ENCODE data around the gene SERPINA3. TPM values are rescaled to one million over a fixed set of nuclear protein-coding genes. Genes with fewer than 3 reads are reported as not detected.

The SERPINA3 gene
- total and polyA plus RNA-seq, 7 donors = 2.3 to 233 (median 94.5) TPM

- Histone ChIP-seq H3K27ac (no peak overlapping the region), H3K27me3 (no peaks in the 10 kb centered on the region), H3K4me3 (no peak overlapping the region), H3K9me3 (peaks cover 0 to 6% (median 5%) of the 10 kb centered on the region in 4 donors), H3K4me1 (no peaks in the 10 kb centered on the region), H3K36me3 (no peaks in the 10 kb centered on the region)
- intact Hi-C loops (cut with DNase I) = no loop called here
- 93 to 95% methylated on average over 2 of the region's 2 CpGs for WGBS, 2 donors
- peak; percentile 1 for DNase-seq
- no peak for TF ChIP-seq POLR2AphosphoS5 (IDR thresholded peaks at IDR 0.05)
- TF ChIP-seq, protein P1, sequence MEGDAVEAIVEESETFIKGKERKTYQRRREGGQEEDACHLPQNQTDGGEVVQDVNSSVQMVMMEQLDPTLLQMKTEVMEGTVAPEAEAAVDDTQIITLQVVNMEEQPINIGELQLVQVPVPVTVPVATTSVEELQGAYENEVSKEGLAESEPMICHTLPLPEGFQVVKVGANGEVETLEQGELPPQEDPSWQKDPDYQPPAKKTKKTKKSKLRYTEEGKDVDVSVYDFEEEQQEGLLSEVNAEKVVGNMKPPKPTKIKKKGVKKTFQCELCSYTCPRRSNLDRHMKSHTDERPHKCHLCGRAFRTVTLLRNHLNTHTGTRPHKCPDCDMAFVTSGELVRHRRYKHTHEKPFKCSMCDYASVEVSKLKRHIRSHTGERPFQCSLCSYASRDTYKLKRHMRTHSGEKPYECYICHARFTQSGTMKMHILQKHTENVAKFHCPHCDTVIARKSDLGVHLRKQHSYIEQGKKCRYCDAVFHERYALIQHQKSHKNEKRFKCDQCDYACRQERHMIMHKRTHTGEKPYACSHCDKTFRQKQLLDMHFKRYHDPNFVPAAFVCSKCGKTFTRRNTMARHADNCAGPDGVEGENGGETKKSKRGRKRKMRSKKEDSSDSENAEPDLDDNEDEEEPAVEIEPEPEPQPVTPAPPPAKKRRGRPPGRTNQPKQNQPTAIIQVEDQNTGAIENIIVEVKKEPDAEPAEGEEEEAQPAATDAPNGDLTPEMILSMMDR (IDR thresholded peaks at IDR 0.05) = no peak
- TF ChIP-seq EP300 (IDR thresholded peaks at IDR 0.05) = no peak
- no peak for TF ChIP-seq POLR2A (IDR thresholded peaks at IDR 0.05)
Observed at GRCh38 chr14:94646066-94646465, 33.9 kb downstream of the SERPINA3 start.

GRCh38 chr14:94646481-94646880 lies 34.3 kb downstream of the SERPINA3 start:
- 31 to 52% methylated on average over 5 of the region's 5 CpGs for WGBS, 2 donors
- Histone ChIP-seq H3K36me3 (no peaks in the 10 kb centered on the region), H3K27ac (no peak overlapping the region), H3K4me1 (peaks cover 0 to 4% (median 0%) of the 10 kb centered on the region in 4 donors), H3K9me3 (peaks cover 0 to 6% (median 5%) of the 10 kb centered on the region in 4 donors), H3K4me3 (no peak overlapping the region), H3K27me3 (no peaks in the 10 kb centered on the region)
- intact Hi-C loops (cut with DNase I) = no loop called here
- TF ChIP-seq POLR2A (IDR thresholded peaks at IDR 0.05) (no peak), EP300 (IDR thresholded peaks at IDR 0.05) (no peak), POLR2AphosphoS5 (IDR thresholded peaks at IDR 0.05) (no peak)
- TF ChIP-seq, protein P1 (IDR thresholded peaks at IDR 0.05) = no peak
- peak; percentile 35 for DNase-seq

- 73 to 78% methylated on average over 4 of the region's 4 CpGs for WGBS, 2 donors
Observed at GRCh38 chr14:94648801-94649200, 36.6 kb downstream of the SERPINA3 start.

GRCh38 chr14:94649543-94650443 lies 37.6 kb downstream of the SERPINA3 start:
- Histone ChIP-seq H3K4me1 (peaks cover 0 to 19% (median 3%) of the 10 kb centered on the region in 4 donors), H3K9me3 (peaks cover 0 to 6% (median 5%) of the 10 kb centered on the region in 4 donors), H3K4me3 (no peak overlapping the region), H3K36me3 (no peaks in the 10 kb centered on the region), H3K27ac (no peak overlapping the region), H3K27me3 (no peaks in the 10 kb centered on the region)
- DNase-seq = no peak
- no peak for TF ChIP-seq POLR2A (IDR thresholded peaks at IDR 0.05)
- TF ChIP-seq, protein P1 (IDR thresholded peaks at IDR 0.05) = no peak
- intact Hi-C loops (cut with DNase I) = no loop called here
- 84 to 87% methylated on average over 13 of the region's 13 CpGs for WGBS, 2 donors

More at GRCh38 chr14:94648801-94649200, 36.6 kb downstream of the SERPINA3 start:
- no peak for DNase-seq
- intact Hi-C loops (cut with DNase I) = no loop called here
- TF ChIP-seq, protein P1 (IDR thresholded peaks at IDR 0.05) = no peak
- TF ChIP-seq POLR2AphosphoS5 (IDR thresholded peaks at IDR 0.05) (no peak), POLR2A (IDR thresholded peaks at IDR 0.05) (no peak), EP300 (IDR thresholded peaks at IDR 0.05) (no peak)
- Histone ChIP-seq H3K27ac (no peak overlapping the region), H3K9me3 (peaks cover 0 to 6% (median 5%) of the 10 kb centered on the region in 4 donors), H3K27me3 (no peaks in the 10 kb centered on the region), H3K4me3 (no peak overlapping the region), H3K4me1 (peaks cover 0 to 9% (median 0%) of the 10 kb centered on the region in 4 donors), H3K36me3 (no peaks in the 10 kb centered on the region)

Measured in sigmoid colon (tissue), 7 donors.